SU-DHL-6 (cell line): Measurements from ENCODE around the gene OR52D1.

Experiments
- EZH2phosphoT487 ChIP-seq: fragments of 200-600 bp; sonication (generic), shearing (Covaris generic); conservative IDR thresholded peaks from 2 replicates; pipeline ENCODE4 v1.6.1; 2018; ENCODE audit warnings: mild to moderate bottlenecking, antibody characterized with exemption, low read length, moderate library complexity, mixed read lengths
- TF ChIP-seq, protein P1 (sequence below): fragments of 200-600 bp; sonication (generic); IDR thresholded peaks from one replicate; pipeline ENCODE4 v1.5.1; 2017; ENCODE audit warnings: antibody characterized with exemption, mild to moderate bottlenecking, low read length, moderate library complexity; ENCODE audit not compliant: insufficient read depth, poor library complexity, severe bottlenecking

DNA sequence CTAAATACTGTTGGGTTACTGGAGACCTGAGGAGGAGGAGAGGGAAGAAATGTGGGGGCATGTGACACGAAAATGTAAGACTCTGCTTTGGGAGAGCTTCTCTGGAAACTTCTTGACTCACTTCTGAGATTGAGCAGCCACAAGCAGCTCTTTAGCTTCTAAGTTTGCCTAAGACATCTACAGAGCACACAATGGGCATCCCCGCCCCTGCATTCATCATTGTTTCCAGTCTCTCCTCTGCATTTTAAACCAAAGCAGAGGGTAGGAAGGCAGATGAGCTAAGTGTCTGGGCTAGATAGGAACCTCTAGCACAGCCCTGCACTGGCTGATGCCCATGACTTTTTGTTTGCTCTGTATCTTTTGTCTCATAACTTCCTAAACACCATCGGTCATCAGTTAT, 2.1 kb upstream of the OR52D1 start:
- TF ChIP-seq, protein P1, sequence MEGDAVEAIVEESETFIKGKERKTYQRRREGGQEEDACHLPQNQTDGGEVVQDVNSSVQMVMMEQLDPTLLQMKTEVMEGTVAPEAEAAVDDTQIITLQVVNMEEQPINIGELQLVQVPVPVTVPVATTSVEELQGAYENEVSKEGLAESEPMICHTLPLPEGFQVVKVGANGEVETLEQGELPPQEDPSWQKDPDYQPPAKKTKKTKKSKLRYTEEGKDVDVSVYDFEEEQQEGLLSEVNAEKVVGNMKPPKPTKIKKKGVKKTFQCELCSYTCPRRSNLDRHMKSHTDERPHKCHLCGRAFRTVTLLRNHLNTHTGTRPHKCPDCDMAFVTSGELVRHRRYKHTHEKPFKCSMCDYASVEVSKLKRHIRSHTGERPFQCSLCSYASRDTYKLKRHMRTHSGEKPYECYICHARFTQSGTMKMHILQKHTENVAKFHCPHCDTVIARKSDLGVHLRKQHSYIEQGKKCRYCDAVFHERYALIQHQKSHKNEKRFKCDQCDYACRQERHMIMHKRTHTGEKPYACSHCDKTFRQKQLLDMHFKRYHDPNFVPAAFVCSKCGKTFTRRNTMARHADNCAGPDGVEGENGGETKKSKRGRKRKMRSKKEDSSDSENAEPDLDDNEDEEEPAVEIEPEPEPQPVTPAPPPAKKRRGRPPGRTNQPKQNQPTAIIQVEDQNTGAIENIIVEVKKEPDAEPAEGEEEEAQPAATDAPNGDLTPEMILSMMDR: no peak
- TF ChIP-seq EZH2phosphoT487: no peak
